Fibroblast of upper back skin (primary cell): Measurements from ENCODE around the gene APH1A.
A peak's percentile ranks its signal among the peaks of the same experiment; 100 is the strongest.
"Not testable (repeated sequence)": the region's sequence is repeated elsewhere in the genome, so short reads cannot be mapped to it uniquely, and the experiment has no call there.

ENCODE experiments used
- DNase-seq: peaks from one replicate; pipeline ENCODE4 v3.0.0-alpha.2; 2013

APH1A gene

GRCh38 chr1:150267896-150268295 lies 920 bp downstream of the APH1A start:
- DNase-seq: no peak

DNA sequence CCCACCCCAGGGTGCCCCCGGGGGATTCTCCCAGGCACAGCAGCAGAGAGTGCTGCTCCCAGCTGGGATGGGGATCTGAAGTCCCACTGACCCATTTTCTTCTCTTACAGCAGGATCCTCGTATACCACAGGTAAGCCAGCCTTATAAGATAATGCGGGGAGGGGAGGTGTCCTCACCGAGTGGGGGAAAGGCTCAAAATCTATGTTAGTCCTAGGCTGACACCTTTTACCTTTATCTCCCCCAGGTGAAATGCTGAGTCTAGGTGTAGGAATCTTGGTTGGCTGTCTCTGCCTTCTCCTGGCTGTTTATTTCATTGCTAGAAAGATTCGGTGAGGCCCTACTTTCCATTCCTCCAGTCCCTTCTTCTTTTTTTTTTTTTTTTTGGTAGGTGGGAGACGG lies 5.3 kb downstream of the APH1A start:
- DNase-seq: no peak

DNA sequence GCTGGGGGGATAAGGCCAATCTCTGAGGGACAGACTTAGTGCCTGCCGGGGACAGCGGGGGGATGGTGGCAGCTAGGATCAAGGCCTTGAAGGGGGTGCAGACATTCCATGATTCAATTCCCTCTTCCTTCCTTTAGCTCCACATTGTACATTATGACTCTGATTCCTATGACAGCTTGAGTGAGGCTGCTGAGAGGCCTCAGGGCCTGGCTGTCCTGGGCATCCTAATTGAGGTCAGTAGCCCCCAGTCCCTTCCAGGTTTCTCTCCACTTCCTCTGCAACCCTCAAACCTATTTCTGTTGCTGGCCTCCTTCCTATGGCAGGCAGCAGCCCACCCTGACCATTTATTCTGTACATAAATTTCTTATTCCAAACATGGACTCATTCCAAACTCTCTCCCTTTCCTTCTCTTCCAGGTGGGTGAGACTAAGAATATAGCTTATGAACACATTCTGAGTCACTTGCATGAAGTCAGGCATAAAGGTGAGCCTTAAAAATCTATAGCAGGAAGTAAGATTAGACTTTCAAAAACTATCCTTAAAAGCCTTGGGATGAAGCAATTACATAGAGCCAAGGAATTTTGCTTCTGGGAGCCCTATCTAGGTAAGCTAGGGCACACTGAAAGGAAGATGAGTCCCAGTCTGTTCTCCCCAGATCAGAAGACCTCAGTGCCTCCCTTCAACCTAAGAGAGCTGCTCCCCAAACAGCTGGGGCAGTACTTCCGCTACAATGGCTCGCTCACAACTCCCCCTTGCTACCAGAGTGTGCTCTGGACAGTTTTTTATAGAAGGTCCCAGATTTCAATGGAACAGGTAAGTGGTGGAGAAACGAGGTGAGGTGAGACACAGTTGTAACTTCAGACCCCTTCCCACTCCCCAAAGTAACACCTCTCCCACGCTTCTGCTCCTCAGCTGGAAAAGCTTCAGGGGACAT lies 6.2 kb downstream of the APH1A start:
- no peak for DNase-seq

DNA sequence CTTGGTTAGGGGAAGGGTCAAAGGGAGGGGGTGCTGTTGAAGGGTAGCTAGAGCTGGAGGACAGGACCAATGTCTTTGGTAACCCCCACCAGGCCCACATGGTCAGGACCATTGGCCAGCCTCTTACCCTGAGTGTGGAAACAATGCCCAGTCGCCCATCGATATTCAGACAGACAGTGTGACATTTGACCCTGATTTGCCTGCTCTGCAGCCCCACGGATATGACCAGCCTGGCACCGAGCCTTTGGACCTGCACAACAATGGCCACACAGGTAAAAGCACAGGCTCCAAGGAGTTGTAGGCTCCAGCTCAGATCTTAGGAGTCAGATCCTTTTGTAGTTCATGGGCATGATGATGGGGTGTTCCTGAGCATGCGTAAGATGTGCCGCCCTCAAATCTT lies 7.4 kb downstream of the APH1A start:
- DNase-seq: no peak

DNA sequence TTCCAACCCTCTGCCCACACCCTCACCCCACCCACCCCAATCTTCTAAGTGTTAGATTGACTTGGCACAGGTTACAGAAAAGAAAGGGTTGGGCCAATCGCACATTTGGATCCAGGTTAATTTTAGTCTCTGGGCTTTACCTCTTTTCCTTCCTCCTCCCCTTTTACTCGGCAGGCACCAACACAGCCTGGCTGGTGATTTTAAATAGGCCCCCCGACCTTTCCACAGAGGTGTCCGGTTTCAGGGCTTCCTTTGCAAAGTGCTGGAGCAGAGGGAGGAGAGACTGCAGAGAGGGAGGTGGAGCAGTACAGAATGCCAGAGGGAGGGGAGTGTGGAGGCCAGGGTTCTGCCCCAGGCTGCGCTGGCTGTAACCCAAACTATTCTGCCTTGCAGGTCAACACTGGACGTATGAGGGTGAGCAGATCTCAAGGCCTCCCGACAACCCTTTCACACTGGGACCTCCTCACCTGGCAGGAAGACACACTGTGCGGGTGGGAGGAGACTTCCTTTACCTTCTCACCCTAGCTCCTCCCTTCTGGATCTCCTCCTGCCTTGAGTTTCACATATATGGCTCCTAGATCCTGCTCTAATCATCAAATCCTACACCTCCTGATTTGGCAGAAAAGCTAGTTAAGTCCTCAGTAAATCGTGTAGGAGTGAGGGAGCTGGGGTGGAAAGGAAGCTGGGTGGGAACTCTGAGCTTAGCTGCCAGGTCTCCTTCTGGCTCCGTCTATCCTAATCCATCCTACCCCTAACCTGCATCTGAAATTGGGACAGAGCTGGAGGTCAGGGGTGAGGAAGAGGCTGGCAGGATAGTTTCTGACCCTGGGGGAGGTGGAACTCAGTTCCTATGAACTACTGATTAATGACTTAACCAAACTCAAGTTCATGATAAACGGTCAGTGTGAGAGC lies 8.8 kb downstream of the APH1A start:
- DNase-seq: no peak

DNA sequence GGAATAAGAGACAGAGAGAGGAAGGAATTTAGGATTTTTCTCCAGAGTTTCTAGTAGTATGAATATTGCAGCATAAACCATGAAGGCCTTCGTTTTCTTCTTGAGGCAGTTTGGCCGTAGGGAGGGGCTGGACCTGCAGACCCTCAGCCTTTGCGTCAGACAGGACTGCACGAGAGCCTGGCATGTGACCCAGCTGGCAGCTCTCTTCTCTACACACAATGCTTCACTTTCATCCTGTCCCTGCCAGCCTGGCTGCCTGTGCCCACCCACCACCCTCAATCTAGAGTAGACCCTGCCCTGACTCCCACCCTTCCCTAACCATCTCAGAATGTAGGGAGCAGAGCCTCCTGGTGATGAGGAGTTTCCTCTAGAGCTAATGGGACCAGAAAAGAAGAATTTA lies 9.6 kb downstream of the APH1A start:
- DNase-seq: no peak

- DNase-seq: no peak
Observed at GRCh38 chr1:150257624-150258585, 10.9 kb downstream of the APH1A start, which contains the start of gene CA14. Gene CA14 (plus strand): TSS chr1:150257774. CDS start chr1:150258129, 355 bp downstream.

DNA sequence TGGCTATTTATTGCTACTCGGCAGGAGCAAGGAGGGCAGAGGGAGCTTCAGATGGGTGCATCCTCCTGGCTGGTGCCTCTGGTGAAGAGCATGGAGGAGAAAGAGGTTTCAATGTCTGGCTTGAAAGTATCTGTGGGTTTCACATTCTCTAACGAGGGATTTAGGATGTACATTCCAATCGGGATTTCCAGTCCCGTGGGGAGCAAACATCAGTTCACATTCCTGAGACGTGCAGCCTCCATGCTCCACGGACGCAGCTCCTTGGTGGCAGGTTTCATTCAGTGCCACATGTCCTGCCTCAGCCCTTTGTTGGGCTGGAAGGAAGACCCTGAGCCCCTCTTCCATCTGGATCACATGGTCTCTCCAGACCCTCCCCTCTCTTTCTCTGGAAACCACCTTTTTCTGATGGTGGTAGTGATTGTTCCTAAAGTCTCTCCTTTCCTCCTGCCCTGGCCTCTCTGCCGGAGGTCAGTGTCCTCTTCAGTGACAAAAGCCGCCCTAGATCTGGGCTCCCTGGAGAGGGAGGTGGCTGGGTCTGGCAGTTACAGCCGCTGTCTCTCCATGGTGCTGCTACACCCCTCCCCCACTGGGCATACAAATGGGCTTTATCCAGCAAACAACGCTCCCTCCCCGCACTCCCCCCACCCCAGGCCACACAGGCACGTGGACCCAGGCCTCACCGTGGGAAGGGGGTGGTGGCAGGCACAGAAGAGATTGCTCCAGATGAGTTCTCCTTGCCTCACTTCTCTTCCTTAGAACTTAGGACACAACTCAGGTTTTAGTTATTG lies 12.1 kb downstream of the APH1A start:
- peak; percentile 71 for DNase-seq

DNA sequence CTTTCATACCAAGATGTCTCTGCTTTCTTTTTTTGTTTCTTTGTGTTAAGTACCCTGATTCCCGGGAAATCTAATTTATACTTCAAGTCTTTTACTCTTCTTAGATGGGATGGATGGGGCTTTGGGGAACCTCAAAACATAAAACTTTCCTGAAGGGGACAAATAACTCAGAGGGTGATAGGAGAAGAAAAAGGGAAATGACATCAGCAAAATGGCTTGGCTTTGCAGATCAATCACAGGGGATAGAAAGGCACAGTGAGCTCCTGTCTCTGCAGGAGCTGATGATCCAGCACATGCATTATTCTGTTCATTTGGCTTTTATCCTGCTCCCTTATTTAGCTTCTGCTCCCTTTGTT lies 12.6 kb downstream of the APH1A start:
- DNase-seq: no peak

DNA sequence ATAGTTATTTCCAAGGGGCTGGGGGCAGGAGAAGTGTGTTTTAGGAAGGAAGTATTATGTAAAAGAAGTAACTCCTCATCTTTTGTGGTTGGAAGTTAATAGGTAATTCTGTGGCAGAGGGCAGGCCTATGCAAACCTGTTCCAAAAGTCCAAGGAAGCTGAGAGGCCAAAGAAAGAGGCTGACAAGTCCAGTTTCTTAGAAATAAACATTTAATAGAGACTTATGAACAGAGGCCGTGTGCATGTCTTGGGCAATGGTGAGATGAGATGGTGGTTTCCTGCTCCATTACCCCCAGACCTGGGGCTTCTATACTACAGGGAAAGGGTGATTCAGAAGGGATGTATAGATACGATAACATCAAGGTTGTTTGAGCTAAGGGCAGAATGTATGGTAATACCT lies 18.9 kb downstream of the APH1A start:
- no peak for DNase-seq

- DNase-seq: no peak
Observed at GRCh38 chr1:150243003-150243402, 25.8 kb downstream of the APH1A start.

DNA sequence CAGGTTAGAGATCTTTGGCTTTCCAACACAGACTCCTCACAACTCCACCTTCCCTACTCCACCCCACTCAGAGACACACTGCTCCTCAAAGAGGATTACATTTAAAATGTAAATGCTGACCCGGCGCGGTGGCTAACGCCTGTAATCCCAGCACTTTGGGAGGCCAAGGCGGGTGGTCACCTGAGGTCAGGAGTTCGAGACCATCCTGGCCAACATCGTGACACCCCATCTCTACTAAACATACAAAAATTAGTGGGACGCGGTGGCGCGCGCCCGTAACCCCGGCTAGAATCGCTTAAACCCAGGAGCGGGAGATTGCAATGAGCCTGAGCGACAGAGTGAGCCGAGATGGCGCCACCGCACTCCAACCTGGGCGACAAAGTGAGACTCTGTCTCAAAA lies 31.1 kb downstream of the APH1A start:
- no peak for DNase-seq

DNA sequence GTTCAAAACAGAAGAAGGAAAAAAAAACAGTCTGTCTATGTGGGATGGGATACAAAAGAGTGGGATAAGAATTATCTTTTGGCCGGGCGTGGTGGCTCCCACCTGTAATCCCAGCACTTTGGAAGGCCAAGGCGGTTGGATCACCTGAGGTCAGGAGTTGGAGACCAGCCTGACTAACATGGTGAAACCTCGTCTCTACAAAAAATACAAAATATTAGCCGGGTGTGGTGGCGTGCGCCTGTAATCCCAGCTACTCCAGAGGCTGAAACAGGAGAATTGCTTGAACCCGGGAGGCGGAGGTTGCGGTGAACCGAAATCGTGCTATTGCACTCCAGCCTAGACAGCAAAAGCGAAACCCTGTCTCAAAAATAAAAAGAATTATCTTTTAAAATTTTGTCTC lies 31.6 kb downstream of the APH1A start:
- DNase-seq: not testable (repeated sequence)

DNA sequence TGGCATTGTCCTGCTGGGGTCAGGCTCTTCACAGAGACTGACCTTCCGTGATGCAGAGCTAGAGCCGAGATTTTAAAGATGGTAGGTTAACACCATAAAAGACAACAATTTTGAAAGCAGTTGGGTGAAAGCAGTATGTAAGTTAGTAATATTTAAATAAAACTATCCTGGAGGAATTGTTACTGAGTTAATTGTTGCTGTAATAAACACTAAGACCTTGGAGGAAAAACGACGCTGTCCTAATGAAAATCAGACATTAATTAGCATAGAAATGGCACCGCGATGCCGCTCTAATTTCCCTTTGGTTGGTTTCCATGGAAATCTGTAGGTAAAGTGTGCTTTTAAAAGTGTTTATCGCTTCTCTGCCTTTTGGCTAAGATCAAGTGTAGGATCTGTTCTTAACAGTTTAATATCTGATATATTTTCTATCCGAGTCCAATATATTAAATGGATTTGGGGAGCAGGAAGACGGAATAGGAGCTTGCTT lies 32.2 kb downstream of the APH1A start:
- DNase-seq: no peak

DNA sequence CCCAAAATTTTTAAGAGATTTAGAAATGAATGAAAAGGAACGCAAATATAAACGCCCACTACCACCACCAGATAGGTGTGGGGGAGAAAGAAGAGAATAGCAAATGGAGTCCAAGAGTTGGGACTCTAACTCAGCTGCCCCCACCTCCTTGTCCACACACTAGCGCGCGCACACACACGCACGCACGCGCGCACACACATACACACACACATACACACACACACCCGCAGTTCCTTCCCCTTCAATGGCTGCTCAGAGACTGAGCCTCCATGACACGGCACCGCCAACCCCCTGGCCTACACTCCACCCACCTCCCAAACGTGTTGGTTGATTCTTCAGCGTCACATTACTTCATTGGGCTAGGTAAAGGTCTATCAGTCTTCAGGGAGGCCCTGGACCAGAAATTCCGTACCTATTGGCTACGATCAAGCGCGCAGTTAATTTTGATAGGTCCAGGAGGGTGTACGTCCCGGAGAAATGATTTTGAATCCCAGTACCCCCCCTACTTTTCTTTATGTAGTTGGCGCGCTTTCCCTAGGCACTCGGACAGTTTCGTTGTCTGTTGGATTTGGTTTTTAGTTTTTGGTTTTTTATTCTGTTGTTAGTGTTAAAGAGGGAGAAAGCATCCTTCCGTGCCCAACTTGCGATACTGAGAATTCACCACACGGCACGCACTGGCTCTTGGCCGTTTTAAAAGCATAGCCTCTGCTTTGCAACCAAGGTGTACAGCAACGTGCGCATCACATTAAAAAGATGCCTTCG lies 32.8 kb downstream of the APH1A start, which contains the start of gene ANP32E:
Gene ANP32E (minus strand): TSS at position 261 of the 762 bp plus-strand sequence. CDS start 326 bp downstream, outside the sequence.
- DNase-seq: peak; percentile 100

GRCh38 chr1:150235294-150235851 lies 33.4 kb downstream of the APH1A start:
- no peak for DNase-seq

DNA sequence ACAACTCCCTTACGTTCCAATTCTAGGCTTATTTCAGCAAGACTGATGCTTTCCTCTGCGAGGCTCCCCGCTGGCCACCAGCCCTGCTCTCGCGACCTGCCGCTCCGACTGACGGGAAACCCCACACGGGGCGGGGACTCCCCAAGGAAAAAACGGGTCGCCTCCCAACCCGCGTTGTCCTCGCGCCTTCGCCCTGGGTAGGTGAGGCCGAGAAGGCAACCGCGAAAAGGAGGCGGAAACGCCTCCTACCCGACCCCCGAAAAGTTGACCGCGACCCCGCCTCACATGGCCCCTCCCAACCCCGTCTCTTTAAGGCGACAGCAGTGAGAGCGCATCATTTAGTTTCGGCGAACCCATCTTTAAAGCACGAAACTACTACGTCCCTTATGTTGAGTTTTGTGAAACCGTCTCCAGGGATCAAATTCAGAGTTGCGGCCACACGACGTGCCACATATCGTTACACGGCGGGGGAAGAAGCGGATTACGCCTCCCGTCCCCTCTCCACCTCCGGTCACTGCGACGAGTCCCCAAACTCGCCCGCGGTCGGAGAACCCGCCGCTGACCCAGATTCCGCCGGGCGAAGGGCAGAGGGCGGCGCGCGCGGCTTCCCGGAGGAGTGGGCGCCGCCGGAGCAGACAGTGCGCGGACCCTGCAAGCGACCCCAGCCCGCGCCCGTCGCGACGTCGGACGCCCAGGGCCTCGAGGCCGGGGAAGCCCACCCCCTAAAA lies 34.1 kb downstream of the APH1A start:
- DNase-seq: peak; percentile 66

GRCh38 chr1:150234309-150234565 lies 34.6 kb downstream of the APH1A start:
- DNase-seq: no peak

DNA sequence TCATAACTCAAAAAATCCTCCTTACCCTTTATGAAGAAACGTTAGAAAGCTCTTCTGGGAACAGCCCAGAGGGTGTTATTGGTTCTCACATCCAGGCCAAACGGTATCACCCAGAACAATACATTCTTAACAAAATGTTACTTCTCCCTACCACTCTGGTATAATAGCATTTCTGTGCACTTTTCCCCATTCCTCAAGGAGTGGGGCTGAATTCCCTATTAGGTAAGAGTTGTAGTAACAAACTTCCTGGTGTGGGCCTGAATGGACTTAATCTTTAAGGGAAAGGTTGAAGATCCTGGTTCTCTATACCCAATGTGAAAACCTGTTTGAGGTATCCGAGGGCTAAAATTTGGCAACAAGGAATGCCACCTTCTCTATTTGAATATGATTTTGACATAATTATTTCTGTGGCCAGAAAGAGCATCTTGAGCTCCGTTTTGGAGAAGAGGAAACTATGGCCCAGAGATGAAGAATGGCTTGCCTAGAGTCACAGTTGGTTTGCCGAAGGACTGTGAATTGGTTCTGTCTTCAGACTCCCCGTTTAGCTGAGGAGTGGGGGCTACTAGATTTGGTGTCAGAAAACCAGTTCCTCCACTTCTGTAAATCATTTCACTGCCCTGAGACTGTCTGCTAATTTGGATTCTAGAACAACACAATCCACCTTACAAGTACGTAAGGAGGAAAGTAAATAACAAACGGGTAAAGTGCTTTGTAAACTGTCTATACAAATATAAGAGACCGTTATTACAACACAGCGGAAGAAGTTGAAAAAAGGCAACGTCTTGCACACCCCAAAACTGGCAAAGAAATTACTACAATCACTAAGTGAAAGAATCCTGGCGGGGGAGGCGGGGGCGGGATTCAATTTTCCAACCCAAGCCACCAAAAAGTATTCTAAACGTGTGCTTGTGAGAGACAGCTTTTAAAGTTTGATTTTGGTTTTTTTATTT lies 35.2 kb downstream of the APH1A start:
- DNase-seq: no peak
